Measurements from ENCODE around the gene UTP25. TPM values are rescaled to one million over a fixed set of nuclear protein-coding genes. Genes with fewer than 3 reads are reported as not detected.

Gene UTP25
- total RNA-seq, 1 experiment from 2014 or later: 29.2 TPM

DNA sequence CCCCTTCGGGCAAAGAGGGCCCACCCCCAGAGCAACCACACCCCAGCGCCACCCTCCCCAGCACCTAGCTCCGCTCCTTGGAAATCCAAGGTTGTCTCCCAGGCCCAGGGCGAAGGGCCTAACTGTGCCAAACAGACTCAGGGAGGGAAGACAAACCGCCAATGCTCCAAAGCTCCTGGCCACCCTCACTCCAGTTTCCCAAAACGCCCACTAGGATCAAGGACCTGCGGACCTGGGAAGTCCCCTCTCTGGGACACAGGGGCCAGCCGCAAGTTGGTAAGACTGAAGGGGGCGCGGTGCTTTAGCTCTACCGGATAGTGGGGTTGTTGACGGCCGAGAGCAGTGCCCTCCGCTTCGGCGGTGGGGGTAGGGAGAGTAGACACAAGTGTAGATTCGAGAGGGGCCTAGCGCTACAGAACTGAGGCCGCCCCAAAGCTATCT lies 22.4 kb upstream of the UTP25 start:
- no peak for DNase-seq (ENCODE audit: extremely low read depth, low read depth)

DNA sequence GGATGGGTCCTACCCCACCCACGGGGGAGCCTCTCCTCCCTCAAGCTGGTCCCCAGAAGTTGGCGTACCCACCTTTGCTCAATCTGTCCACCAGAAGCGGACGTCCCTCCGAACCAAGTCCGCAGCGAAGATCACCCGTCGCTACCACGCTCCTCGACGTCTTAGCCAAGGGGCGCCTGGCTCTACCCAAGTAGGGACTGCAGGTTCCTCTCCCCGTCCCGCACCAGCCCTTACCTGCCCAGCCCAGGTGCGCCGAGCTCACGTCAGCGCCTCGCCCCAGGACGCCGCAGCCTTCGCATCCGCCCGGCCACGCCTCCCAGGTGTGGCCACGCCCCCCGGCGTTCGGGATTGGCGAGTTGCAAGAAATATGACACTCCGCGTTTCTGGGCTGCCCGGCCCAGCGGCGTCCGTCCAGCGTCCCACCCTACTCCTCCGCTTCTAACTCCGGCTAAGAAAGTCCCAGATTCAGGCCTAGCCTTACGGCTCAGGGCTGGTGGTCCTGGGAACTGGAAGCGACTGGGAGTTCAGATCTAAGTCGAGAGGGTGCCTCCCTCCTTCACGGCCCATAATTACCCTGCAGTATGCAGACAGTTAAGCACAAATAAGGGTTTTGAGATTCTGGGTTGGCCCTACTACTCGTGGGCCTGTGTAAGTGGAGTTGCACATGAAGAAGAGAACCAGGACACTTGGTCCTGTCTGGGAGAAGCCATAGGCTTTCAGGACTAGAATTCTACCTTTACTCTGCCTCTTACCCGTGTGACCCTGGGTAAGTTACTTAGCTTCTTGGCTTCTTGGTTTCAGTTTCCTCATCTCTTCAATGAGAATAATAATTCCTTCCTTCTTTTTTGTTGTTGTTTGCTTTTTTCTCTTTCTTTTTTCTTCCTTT lies 21.7 kb upstream of the UTP25 start, which contains the start of gene IRF6:
Gene IRF6 (minus strand): TSS at position 268 of the 886 bp plus-strand sequence. CDS start 4,729 bp downstream, outside the sequence.
- DNase-seq (ENCODE audit: extremely low read depth, low read depth): peak; percentile 70

DNA sequence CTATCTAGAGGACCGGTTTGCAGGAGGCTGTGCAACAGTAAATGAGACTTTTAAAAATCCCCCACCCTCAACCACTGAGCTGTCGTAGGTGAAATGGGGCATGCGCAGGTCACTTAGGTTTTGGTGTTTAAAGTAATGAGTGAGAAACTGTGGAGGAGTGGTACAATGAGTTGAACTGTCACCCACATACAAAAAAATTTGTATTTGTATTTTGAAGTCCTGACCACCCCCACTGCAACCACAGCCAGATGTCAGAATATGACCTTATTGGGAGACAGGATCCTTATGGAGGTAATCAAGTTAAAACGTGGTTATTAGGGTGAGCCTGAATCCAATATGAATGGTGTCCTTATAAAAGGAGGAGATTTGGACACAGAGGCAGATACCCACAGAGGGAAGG lies 20.3 kb upstream of the UTP25 start:
- no peak for DNase-seq (ENCODE audit: extremely low read depth, low read depth)

DNA sequence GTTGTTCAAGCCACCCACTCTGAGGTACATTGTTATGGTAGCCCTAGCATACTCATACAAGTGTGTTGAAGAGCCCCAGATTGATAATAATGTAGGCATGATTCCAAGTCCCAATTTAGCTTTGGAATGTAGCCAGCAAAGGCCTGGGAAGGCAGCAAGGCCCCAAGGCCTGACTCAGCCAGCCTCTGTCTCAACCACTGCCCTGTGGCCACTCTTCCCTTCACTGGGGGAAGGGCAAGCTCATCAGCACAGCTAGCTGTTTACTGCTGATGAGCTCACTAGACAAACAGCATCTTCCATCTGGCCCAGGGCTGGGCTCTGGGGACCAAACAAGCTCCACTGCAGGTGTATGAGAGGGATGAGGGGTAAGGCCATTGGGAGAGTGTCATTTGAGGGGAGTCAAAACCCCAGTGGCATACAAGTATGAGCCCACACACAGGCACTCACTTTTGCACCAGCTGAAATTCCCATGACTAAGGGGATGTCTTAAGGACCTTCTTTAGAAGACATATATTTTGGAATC lies 19.7 kb upstream of the UTP25 start:
- DNase-seq (ENCODE audit: extremely low read depth, low read depth): peak; percentile 24

DNA sequence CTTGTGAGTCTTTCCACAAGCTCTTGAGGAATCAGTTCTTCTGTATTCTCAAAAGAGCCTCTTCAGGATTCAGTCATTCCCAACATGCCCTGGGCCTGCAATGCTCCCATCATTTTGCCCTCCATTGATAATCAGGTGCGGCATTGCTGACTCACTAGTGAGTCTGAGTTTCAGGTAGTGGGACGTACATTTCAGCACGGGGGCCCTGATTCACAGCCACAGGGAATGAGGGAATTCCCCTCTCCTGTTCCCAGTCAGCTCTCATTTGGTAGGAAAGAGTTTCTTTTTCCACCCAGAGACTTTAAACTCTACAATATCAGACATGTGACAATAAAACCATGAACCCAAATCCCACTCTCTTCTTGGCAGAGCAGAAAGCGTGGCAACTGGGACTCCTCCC lies 18.2 kb upstream of the UTP25 start:
- DNase-seq (ENCODE audit: extremely low read depth, low read depth): no peak

DNA sequence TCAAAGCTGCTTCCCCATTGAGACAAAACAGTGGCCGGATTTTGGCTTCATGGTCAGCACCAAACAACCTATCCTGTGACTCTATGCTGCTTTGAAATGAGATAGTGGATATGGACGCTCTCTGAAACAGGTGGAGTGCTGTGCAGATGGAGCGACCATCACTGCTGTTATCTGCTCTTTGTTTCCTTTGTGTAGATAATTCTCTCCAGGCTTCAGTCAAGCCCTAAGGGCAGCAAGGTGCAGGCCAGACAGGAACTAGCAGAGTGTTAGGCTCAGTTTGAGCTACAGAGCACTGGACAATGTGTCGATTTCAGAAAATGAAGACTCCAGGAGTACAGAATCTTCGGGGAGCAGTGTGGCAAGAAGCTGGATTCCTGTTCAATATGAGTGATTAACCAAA lies 17.0 kb upstream of the UTP25 start:
- DNase-seq (ENCODE audit: extremely low read depth, low read depth): no peak

DNA sequence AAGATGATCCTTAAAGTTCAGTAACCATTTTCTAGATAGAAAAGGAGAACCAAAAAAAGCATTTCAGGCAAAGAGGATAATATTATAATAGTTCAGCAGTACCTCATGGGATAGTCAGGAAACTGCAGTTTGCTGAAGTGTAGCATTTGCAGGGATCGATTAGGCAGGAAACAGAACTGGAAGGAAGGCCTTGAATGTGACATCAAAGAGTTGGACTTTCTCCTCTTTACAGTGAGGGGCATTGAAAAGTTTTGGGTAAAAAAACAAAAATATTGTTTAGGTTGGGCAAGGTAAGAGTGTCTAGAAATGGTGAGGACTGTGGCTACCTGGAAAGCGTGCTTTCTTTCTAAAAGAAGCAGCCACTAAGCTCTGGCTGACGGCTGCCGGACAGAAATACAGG lies 13.9 kb upstream of the UTP25 start:
- DNase-seq (ENCODE audit: extremely low read depth, low read depth): no peak

DNA sequence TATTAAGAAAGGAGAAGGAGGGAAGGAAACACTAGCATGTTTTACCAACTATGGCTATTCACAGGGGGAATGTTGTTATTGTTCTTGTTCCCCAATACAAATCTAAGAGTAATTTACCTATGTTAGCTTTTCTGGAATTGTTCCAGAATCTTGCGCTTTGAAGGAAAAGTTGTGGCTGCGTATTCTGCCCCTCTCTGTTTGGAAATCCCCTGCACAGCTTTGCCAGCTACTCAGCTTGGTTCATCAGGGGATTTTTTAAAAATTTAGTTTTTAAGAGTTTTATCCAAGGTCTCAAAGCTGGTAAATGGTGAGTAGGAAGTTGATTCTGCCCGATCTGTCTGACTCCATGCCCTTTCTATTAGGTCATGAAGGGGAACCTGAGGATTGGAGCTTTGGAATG lies 12.3 kb upstream of the UTP25 start:
- DNase-seq (ENCODE audit: extremely low read depth, low read depth): no peak

DNA sequence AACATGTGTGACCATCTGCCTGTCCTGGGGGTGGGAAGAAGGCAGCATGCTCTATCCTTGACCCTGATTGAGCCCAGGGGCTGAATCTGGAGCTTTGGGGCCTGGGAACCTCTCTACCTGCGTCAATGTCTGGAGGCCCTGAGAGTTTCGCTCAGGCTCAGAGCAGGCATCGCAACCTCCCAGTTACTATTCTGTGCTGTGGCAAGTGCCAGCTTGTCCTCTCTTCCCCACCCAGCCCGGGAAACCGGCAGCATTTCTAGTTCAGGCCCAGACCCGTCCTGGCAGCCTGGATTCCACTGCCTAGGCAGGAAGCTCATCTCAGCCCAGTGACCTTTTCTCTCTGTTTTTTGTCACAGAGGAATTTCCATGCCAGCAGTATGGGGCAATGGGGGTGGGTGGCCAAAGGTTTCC lies 11.8 kb upstream of the UTP25 start:
- DNase-seq (ENCODE audit: extremely low read depth, low read depth): no peak

DNA sequence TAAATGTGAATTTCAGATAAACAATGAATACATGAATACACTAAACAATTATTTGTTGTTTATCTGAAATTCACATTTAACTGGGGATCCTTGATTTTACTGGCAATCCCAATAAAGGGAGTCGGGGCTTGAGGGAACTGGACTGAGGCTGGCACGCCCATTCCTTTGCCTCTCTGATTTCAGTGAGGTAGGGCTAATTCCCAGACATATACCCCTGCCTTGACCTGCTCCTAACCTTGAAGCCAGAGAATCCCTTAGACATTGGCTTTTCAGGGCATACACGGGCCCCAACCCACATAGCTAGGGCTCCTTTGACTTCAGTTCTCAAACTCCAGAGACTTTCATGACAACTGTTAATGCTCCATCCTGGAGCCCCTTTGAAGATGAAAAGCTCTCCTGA lies 10.8 kb upstream of the UTP25 start:
- no peak for DNase-seq (ENCODE audit: extremely low read depth, low read depth)

DNA sequence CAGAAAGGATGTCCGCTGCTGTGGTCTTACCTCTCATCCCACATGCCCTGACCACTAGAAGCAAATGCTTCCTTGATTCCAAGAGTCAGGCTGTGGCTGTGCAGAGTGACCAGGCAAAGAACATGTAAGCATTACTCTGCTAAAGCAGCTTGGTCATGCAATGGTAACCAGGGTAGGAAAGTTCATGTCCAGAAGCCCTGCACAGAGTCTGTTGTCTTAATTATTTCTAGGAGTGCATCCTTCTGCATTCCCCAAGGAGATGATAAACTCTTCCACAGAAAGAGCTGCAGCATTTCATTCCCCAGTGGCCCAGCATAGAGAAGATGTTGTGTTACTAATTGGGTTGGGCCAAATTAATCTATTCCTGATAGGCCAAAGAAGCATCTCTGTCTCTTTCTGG lies 10.1 kb upstream of the UTP25 start:
- DNase-seq (ENCODE audit: extremely low read depth, low read depth): no peak

DNA sequence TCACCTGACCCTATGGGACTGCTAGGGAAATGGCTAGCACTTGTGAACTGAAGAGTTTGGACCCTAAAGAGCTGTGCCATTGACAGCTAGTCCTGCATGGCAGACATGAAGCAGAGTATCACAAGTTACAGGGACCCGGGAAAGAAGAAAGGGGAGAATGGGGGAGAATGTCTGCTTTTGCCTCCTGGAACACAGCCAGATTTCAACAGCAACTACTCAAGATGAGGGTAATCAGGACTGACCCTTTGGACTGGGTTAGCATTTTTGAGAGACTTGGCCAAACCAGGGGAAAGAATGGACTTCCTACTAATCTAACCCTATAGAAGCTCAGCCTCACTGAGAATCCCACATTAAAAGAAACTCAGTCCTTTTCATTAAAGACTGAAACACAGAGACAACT lies 8.7 kb upstream of the UTP25 start:
- no peak for DNase-seq (ENCODE audit: extremely low read depth, low read depth)

DNA sequence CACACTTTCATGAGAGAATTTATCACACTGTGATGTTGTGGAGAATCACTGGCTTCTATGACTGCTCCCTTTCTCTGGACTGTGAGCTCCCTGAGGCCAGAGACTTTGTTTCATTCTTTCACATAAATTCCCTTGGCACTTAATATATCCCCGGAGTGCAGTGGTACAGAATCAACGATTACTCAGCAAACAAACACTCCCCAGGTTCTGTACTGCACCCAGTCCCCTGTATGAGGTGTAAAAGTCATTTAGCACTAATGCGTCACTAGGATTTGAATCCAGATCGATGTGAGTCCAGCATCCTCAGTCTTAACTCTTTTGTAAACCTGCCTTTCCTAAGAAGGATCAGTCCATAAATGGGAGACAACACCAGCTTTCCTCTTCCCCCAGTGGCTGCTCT lies 6.8 kb upstream of the UTP25 start:
- no peak for DNase-seq (ENCODE audit: extremely low read depth, low read depth)

DNA sequence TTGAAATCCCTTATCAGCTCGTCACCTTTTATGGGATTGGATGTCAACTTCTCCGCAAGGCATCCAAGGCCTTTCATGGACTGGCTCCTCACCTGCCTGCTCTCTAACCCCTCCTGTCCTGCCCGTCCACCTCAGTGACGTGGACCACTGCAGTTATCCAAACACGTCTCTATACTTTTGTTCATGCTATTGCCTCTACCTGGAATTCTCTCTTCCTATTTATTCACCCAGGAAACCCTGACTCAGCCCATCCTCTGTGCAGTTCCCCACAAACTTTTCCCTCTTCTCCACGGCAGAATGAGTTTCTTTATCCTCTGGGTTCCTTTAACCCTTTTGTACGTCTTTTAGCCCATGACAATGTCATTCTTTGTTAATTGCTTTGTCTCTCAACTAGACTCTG lies 5.1 kb upstream of the UTP25 start:
- DNase-seq (ENCODE audit: extremely low read depth, low read depth): no peak

DNA sequence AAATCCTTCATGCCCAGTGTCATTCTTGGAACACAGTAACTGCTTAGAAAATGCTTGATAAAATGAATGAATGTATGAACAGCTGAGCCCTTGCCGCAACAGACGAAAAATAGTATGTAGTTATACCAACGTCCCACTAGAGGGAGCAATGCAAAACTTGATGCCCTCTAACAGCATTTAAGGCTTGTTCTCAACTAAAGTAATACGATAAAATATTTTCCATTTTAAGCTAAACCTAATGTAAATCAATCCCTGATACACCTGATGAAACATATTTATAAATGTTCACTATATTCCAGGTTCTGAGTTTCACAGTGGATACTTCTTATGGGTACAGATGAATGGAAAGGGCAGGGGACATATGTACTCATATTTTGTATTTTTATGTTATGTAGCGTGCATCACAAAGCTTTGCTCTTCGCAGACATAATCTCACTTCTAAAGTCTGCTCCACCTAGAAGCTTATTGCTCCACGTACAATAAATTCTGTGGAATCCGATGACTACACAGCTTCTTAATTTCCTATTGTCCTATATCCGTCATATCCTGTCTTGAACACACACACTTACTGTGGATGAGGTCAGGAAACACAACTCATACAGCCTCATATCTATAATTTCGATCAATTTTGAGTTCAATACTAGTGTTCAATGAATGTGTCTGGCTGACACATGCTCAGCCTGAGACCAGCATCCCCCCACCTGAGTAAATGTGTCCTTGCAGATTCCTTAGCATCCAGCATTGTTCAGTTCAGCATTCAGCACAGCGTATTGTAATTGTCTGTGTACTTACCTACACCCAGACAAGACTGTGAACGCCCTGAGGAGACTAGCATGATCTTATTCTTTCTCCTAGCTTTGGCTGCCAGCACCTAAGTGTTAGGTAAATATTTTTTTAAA lies 4.4 kb upstream of the UTP25 start:
- peak; percentile 67 for DNase-seq (ENCODE audit: extremely low read depth, low read depth)

DNA sequence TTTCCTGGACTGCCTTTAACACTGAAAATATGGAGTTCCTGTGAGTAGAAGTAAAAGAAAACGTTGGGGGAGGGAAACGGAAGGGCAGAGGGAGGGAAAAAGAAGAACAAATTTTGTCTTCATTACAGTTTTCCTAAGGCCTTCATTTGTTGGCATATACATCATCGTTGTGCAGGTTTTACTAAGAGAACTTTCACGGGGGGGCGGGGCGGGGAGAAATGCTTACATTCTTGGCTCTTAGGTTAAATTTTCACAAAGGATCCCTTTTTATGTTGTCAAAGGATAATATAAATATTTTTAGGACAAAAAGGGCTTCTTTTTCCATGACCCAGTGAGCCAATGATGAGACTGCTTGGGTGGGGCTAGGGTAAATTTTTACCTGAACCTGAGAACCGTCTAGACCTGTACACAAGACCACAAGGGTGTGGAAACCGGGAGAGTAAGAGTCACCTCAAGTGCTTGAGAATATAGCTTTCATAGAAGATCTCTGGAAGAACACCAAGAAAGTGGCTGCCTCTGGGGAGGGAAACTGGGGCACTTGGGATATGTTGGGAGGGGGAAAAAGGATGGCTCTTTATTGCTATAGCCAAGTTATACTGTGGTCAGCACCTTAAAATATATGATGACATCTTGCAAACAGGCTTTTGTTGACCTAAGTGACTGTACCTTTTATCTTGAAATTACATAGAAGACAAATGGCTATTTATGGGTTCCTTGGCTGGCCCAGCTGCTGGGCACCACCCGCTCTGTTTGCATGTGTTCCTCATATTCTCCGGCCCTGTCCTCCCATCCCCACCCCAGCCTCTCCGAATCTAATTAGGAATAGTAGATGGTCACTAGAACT lies 2.0 kb upstream of the UTP25 start:
- DNase-seq (ENCODE audit: extremely low read depth, low read depth): no peak

DNA sequence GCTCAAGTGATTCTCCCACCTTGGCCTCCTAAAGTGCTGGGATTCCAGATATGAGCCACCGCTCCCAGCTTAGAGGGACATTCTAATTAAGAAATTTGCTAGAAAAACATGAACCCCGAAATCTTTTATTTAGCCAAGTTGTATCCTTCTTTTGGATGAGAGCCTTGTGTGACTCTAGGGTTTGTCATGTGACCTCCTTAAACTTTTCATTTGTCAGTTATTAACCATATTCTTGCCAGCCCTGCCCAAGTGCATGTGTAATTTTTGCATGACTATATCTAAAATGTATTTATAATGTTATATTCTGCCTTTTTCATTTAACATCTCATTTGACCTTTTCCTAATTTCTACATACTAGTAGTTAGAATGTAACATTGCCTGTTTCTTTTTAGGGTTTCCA lies 1.9 kb downstream of the UTP25 start:
- DNase-seq (ENCODE audit: extremely low read depth, low read depth): no peak

DNA sequence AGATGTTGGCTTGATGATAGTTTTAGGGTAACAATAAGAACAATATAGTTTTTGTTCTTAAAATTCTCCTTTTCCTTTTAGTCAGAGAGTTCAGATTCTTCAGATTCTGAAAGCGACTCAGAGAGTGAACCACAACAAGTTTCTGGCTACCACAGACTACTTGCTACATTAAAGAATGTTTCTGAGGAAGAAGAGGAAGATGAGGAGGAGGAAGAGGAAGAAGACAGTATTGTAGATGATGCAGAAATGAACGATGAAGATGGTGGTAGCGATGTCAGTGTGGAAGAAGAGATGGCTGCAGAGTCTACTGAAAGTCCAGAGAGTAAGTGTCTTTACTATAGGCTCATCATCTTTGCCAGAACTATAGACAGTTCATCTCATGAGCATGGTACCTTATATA lies 3.0 kb downstream of the UTP25 start:
- no peak for DNase-seq (ENCODE audit: extremely low read depth, low read depth)

DNA sequence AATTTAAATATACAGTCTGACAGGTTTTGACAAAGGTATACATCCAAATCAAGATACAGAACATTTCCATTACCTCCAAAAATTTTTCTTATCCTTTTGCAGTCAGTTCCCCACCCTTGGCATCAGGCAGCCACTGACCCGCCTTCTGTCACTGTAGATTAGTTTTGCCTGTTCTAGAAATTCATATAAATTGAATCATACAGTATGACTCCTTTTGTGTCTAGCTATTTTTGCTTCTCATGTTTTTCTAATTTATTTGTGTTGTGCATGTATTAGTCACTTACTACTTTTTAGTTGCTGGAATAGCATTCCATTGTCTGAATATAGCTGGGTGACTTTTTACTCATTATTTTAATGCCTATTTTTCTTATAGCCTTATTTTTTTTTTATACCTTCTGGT lies 3.8 kb downstream of the UTP25 start:
- no peak for DNase-seq (ENCODE audit: extremely low read depth, low read depth)

DNA sequence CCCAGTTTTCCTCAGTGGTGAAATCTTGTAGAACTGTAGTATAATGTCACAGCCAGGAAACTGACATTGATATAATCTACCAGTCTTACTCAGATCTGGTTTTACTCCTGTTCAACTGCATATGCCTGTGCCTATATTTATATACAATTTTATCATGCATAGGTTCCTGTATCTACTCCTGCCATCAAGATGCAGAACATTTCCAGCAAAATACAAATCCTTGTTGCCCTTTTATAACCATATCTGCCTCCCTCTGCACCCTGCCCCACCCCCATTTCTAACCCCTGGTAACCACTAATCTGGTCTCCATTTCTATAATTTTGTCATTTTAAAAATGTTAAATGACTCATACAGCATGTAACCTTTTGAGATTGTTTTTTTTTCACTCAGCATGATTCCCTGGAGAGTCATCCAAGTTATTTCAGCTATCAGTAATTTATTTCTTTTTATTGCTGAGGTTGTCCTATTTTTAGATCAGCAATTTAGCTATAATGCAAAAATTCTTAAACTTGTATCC lies 8.1 kb downstream of the UTP25 start:
- DNase-seq (ENCODE audit: extremely low read depth, low read depth): no peak

Data from NCI-H460 (cell line).